Activated CD4-positive, alpha-beta T cell treated with anti-CD3 and anti-CD28 coated beads, Interleukin-2, amount 10 ng/mL, durations not matched to agents 7 days and 5 days (primary cell): Measurements from ENCODE around the gene ACBD4. TPM values are rescaled to one million over a fixed set of nuclear protein-coding genes. Genes with fewer than 3 reads are reported as not detected.
"Not testable (repeated sequence)": the region's sequence is repeated elsewhere in the genome, so short reads cannot be mapped to it uniquely, and the experiment has no call there.

Experiments used
- CTCF ChIA-PET: fragments of 350-600 bp; sonication (Branson Sonifier 250); formaldehyde crosslinking; loops from one replicate; lab custom pipeline; 2021; ENCODE audit warnings: antibody characterized with exemption; lab: Charles Lee
- POLR2A ChIA-PET: fragments of 350-600 bp; sonication (Branson Sonifier 250); formaldehyde crosslinking; loops from one replicate; lab custom pipeline; 2021; ENCODE audit warnings: antibody characterized with exemption; lab: Charles Lee
- DNase-seq: peaks from one replicate; pipeline ENCODE4 v3.0.0-alpha.2; 2020
- H3K27ac Mint-ChIP-seq: one replicate; pipeline ENCODE4 v1.8.0; 2021; ENCODE audit warnings: mild to moderate bottlenecking, moderate library complexity, mixed read lengths
- H3K27me3 Mint-ChIP-seq: one replicate; pipeline ENCODE4 v1.8.0; 2021; ENCODE audit warnings: mixed read lengths
- H3K36me3 Mint-ChIP-seq: one replicate; pipeline ENCODE4 v1.8.0; 2021; ENCODE audit warnings: low read depth, mixed read lengths
- H3K4me1 Mint-ChIP-seq: one replicate; pipeline ENCODE4 v1.8.0; 2021; ENCODE audit warnings: mixed read lengths
- H3K4me3 Mint-ChIP-seq: one replicate; pipeline ENCODE4 v1.8.0; 2021; ENCODE audit warnings: mild to moderate bottlenecking, moderate library complexity, mixed read lengths
- H3K9me3 Mint-ChIP-seq: one replicate; pipeline ENCODE4 v1.8.0; 2021; ENCODE audit warnings: mixed read lengths
- total RNA-seq, 2 experiments: library from RNA; stranded (reverse); gene quantifications; one replicate each; pipeline ENCODE4 v1.2.3, GENCODE V29; 2021

ACBD4 gene
- total RNA-seq, 2 experiments from 2014 or later = 18.4 to 19.7 TPM

- DNase-seq = no peak
- no peak overlapping the region for H3K27ac Mint-ChIP-seq
- H3K4me1 Mint-ChIP-seq = no peaks in the 10 kb centered on the region
- H3K9me3 Mint-ChIP-seq = no peaks in the 10 kb centered on the region
- CTCF ChIA-PET = interaction anchor here (1.4 kb wide), 2 partner anchors 10 to 57 kb away, joined by 3 read pairs; no protein-coding TSS in a partner anchor
- POLR2A ChIA-PET = no interaction called here
- H3K4me3 Mint-ChIP-seq = no peak overlapping the region
- no peaks in the 10 kb centered on the region for H3K27me3 Mint-ChIP-seq
- H3K36me3 Mint-ChIP-seq = no peaks in the 10 kb centered on the region
Observed at GRCh38 chr17:45115871-45116270, 19.6 kb upstream of the ACBD4 start.

- Mint-ChIP-seq H3K9me3 (no peaks in the 10 kb centered on the region), H3K27me3 (peaks cover 3% of the 10 kb centered on the region), H3K4me3 (no peak overlapping the region), H3K4me1 (no peaks in the 10 kb centered on the region), H3K36me3 (no peaks in the 10 kb centered on the region), H3K27ac (no peak overlapping the region)
- ChIA-PET POLR2A (no interaction called here), CTCF (interaction anchor here (1.0 to 4.0 kb wide), 5 partner anchors 10 to 19 kb away, joined by 3 to 33 read pairs (median 3); partner anchors contain the start of genes ACBD4 and PLCD3)
- no peak for DNase-seq
Observed at GRCh38 chr17:45116434-45117016, 19.0 kb upstream of the ACBD4 start.

GRCh38 chr17:45117334-45117733 is 18.2 kb upstream of the ACBD4 start:
- DNase-seq = no peak
- Mint-ChIP-seq H3K27me3 (peaks cover 7% of the 10 kb centered on the region), H3K4me3 (no peak overlapping the region), H3K27ac (no peak overlapping the region), H3K9me3 (no peaks in the 10 kb centered on the region), H3K4me1 (no peaks in the 10 kb centered on the region), H3K36me3 (no peaks in the 10 kb centered on the region)
- ChIA-PET CTCF (interaction anchor here (1.0 to 4.0 kb wide), 6 partner anchors 11 to 18 kb away, joined by 3 to 33 read pairs (median 4); partner anchors contain the start of genes ACBD4 and PLCD3), POLR2A (no interaction called here)

DNA sequence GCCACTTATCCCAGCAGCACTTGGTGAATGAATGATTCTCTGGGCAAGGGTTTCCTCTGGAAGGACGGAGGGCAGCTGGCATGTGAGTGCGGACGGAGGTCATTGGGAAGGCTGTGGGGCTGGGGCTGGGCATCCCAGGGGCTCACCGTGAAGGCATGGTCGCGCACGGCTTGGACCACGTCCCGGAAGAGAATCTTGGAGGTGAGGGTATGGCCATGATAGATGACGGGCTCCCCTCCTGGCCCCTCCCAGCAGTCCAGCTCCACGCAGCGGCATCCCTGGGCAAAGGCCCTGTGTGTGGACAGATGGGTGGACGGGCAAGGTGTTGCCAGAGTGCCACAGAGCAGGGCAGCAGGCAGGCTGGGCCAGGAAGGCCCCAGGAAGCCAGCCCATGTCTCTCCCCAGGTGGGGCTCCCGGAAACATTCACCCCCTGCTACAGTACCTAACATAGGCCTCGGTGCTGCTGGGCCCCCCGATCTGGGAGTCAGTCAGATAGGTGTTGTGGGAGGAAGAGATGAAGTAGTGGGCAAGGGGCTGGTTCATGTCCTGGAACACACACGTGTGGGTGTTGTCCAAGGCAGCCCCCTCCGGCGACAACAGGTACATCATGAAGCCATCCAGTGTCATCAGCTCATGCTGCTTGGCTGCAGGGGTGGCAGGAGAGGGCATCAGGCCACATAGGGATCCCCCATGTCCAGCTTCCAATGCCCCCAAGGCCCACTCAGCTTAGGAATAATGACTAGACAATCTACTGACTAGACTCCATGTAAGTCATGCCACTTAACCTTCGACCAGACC is 17.4 kb upstream of the ACBD4 start:
- DNase-seq = no peak
- Mint-ChIP-seq H3K27me3 (peaks cover 7% of the 10 kb centered on the region), H3K36me3 (no peaks in the 10 kb centered on the region), H3K27ac (no peak overlapping the region), H3K9me3 (no peaks in the 10 kb centered on the region), H3K4me1 (no peaks in the 10 kb centered on the region), H3K4me3 (no peak overlapping the region)
- CTCF ChIA-PET = interaction anchor here (0.7 to 4.0 kb wide), 7 partner anchors 9 to 96 kb away, joined by 3 to 33 read pairs (median 6); partner anchors contain the start of genes ACBD4 and PLCD3
- POLR2A ChIA-PET = interaction anchor here (0.6 kb wide), 1 partner anchor 44 kb away, joined by 3 read pairs; the partner anchor contains the start of gene HEXIM2

GRCh38 chr17:45118691-45119090 is 16.8 kb upstream of the ACBD4 start:
- H3K9me3 Mint-ChIP-seq = no peaks in the 10 kb centered on the region
- no peak overlapping the region for H3K27ac Mint-ChIP-seq
- ChIA-PET POLR2A (interaction anchor here (0.6 kb wide), 1 partner anchor 43 kb away, joined by 3 read pairs; the partner anchor contains the start of gene HEXIM2), CTCF (interaction anchor here (0.7 to 4.0 kb wide), 7 partner anchors 8 to 96 kb away, joined by 3 to 33 read pairs (median 6); partner anchors contain the start of gene ACBD4)
- H3K36me3 Mint-ChIP-seq = no peaks in the 10 kb centered on the region
- no peak overlapping the region for H3K4me3 Mint-ChIP-seq
- no peak for DNase-seq
- H3K4me1 Mint-ChIP-seq = no peaks in the 10 kb centered on the region
- peaks cover 7% of the 10 kb centered on the region for H3K27me3 Mint-ChIP-seq

DNA sequence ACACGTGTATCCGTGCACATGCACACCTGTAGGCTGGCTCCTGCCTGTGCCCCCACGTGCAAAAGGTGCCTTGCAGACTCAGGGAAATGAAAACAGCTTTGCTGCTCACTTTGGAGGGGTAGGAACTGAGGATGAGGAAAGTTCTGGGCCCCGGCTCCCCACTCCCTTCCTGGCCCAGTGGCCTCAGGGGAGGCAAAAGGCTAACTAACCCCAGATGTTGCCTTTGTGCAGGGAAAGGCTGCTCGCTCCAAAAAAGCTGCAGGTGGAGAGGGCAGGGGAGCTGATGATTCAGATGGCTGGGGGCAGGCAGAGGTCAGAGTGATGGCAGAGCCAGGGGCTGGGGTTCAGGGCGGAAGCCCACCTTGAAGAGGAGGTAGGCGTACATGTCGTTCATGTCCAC is 15.5 kb upstream of the ACBD4 start:
- POLR2A ChIA-PET = no interaction called here
- Mint-ChIP-seq H3K9me3 (no peaks in the 10 kb centered on the region), H3K36me3 (no peaks in the 10 kb centered on the region), H3K4me3 (no peak overlapping the region), H3K4me1 (no peaks in the 10 kb centered on the region), H3K27me3 (peaks cover 7% of the 10 kb centered on the region), H3K27ac (no peak overlapping the region)
- DNase-seq = no peak
- CTCF ChIA-PET = interaction anchor here (0.8 to 4.0 kb wide), 3 partner anchors 12 to 56 kb away, joined by 3 to 33 read pairs (median 3); partner anchors contain the start of genes ACBD4 and PLCD3

GRCh38 chr17:45120558-45120957 is 14.9 kb upstream of the ACBD4 start:
- Mint-ChIP-seq H3K27ac (no peak overlapping the region), H3K4me3 (no peak overlapping the region), H3K9me3 (no peaks in the 10 kb centered on the region), H3K4me1 (no peaks in the 10 kb centered on the region), H3K36me3 (no peaks in the 10 kb centered on the region), H3K27me3 (peaks cover 7% of the 10 kb centered on the region)
- ChIA-PET POLR2A (no interaction called here), CTCF (interaction anchor here (0.5 to 4.0 kb wide), 4 partner anchors 15 to 237 kb away, joined by 3 to 33 read pairs (median 3); partner anchors contain the start of gene ACBD4)
- DNase-seq = no peak

DNA sequence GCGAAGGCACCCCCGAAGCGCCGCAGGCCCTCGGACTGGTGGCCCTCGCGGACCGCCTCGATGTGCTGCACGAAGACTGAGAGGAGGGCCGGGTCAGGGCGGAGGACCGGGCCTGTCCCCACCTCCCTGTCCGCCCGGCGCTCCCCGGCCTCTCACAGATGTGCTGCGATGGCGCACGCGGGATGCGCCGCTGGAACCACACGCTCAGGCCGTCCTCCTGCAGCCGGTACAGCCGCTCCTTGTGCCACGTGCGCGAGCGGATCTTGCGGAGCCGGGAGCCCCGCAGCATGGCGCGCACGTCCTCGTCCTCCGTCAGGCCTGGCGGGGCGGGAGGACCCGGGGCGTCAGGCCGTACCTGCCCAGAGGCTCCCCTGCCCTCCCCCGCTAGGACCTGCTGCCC is 14.4 kb upstream of the ACBD4 start:
- Mint-ChIP-seq H3K4me3 (no peak overlapping the region), H3K36me3 (no peaks in the 10 kb centered on the region), H3K27ac (no peak overlapping the region), H3K27me3 (peaks cover 7% of the 10 kb centered on the region), H3K9me3 (no peaks in the 10 kb centered on the region), H3K4me1 (no peaks in the 10 kb centered on the region)
- ChIA-PET CTCF (interaction anchor here (0.6 to 1.1 kb wide), 2 partner anchors 14 to 52 kb away, joined by 4 to 5 read pairs; partner anchors contain the start of gene ACBD4), POLR2A (no interaction called here)
- DNase-seq = no peak

GRCh38 chr17:45123076-45123770 is 12.3 kb upstream of the ACBD4 start:
- Mint-ChIP-seq H3K4me3 (no peak overlapping the region), H3K27me3 (peaks cover 7% of the 10 kb centered on the region), H3K4me1 (no peaks in the 10 kb centered on the region), H3K27ac (no peak overlapping the region), H3K9me3 (no peaks in the 10 kb centered on the region), H3K36me3 (no peaks in the 10 kb centered on the region)
- ChIA-PET POLR2A (no interaction called here), CTCF (interaction anchor here (3.9 kb wide), 1 partner anchor 13 kb away, joined by 31 read pairs; the partner anchor contains the start of gene ACBD4)
- no peak for DNase-seq

GRCh38 chr17:45123930-45124796 is 11.3 kb upstream of the ACBD4 start:
- no peaks in the 10 kb centered on the region for H3K36me3 Mint-ChIP-seq
- H3K4me3 Mint-ChIP-seq = no peak overlapping the region
- peaks cover 7% of the 10 kb centered on the region for H3K27me3 Mint-ChIP-seq
- DNase-seq = no peak
- POLR2A ChIA-PET = no interaction called here
- CTCF ChIA-PET = interaction anchor here (3.9 kb wide), 1 partner anchor 12 kb away, joined by 31 read pairs; the partner anchor contains the start of gene ACBD4
- no peaks in the 10 kb centered on the region for H3K9me3 Mint-ChIP-seq
- H3K4me1 Mint-ChIP-seq = no peaks in the 10 kb centered on the region
- H3K27ac Mint-ChIP-seq = no peak overlapping the region

- CTCF ChIA-PET = interaction anchor here (0.6 to 3.9 kb wide), 2 partner anchors 11 to 70 kb away, joined by 3 to 31 read pairs; partner anchors contain the start of gene ACBD4
- H3K27me3 Mint-ChIP-seq, H3K9me3 Mint-ChIP-seq, DNase-seq, H3K4me3 Mint-ChIP-seq, H3K27ac Mint-ChIP-seq, H3K4me1 Mint-ChIP-seq, POLR2A ChIA-PET, H3K36me3 Mint-ChIP-seq: not testable (repeated sequence)
Observed at GRCh38 chr17:45124797-45125122, 10.7 kb upstream of the ACBD4 start.
